ENCODE measurements around the gene ABCG8.

- TF ChIP-seq TCF12 (IDR thresholded peaks at IDR 0.05; ENCODE audit: low read depth) (no peak), NFIC (IDR thresholded peaks at IDR 0.05) (no peak), ZBTB7A (IDR thresholded peaks at IDR 0.05; ENCODE audit: low read depth) (no peak), RAD21 (IDR thresholded peaks at IDR 0.05; ENCODE audit: low read depth) (no peak), REST (IDR thresholded peaks at IDR 0.05; ENCODE audit: low read depth) (no peak), EP300 (IDR thresholded peaks at IDR 0.05; ENCODE audit: borderline replicate concordance) (no peak), CEBPB (IDR thresholded peaks at IDR 0.05) (no peak), USF1 (IDR thresholded peaks at IDR 0.05) (no peak), TAF1 (IDR thresholded peaks at IDR 0.05; ENCODE audit: low read depth) (no peak), EGR1 (IDR thresholded peaks at IDR 0.05) (no peak), TEAD4 (IDR thresholded peaks at IDR 0.05) (no peak), MAX (IDR thresholded peaks at IDR 0.05) (no peak)
Observed at GRCh38 chr2:43854671-43855070, 15.9 kb downstream of the ABCG8 start.

Data from Ishikawa (cell line).